Progenitor cell of endocrine pancreas (in vitro differentiated cells): ENCODE results near the gene ECHS1. TPM values are rescaled to one million over a fixed set of nuclear protein-coding genes. Genes with fewer than 3 reads are reported as not detected.

Experiments
- DNase-seq: peaks from one replicate; pipeline ENCODE4 v3.0.0; 2021; ENCODE audit warnings: low spot score; ENCODE audit not compliant: unreplicated experiment
- H3K27ac Mint-ChIP-seq: 2 replicates; pipeline ENCODE4 v1.8.0; 2021; ENCODE audit warnings: mild to moderate bottlenecking, moderate library complexity, mixed read lengths
- H3K27me3 Mint-ChIP-seq: 2 replicates; pipeline ENCODE4 v1.8.0; 2021; ENCODE audit warnings: mixed read lengths
- H3K36me3 Mint-ChIP-seq: 2 replicates; pipeline ENCODE4 v1.8.0; 2022; ENCODE audit warnings: mixed read lengths; ENCODE audit not compliant: insufficient read depth
- H3K4me1 Mint-ChIP-seq: 2 replicates; pipeline ENCODE4 v1.8.0; 2021; ENCODE audit warnings: low read depth, mixed read lengths
- H3K4me3 Mint-ChIP-seq: 2 replicates; pipeline ENCODE4 v1.8.0; 2021; ENCODE audit warnings: low read depth, mild to moderate bottlenecking, moderate library complexity, mixed read lengths
- H3K9me3 Mint-ChIP-seq: 2 replicates; pipeline ENCODE4 v1.8.0; 2021; ENCODE audit warnings: low read depth, mixed read lengths
- CTCF ChIP-seq: fragments of 200-600 bp; sonication (generic); IDR thresholded peaks from one replicate; pipeline ENCODE4 v1.5.0; 2021; ENCODE audit warnings: antibody characterized with exemption, mild to moderate bottlenecking; ENCODE audit not compliant: unreplicated experiment
- total RNA-seq: library from RNA; stranded (reverse); gene quantifications from 2 replicates; pipeline ENCODE4 v1.2.1, GENCODE V29; 2021

ECHS1 gene
- total RNA-seq, 1 donor from 2014 or later: 91.4 TPM

- TF ChIP-seq CTCF: no peak
- H3K9me3 Mint-ChIP-seq: no peaks in the 10 kb centered on the region
- peaks cover 4% of the 10 kb centered on the region for H3K27me3 Mint-ChIP-seq
- no peak overlapping the region for H3K27ac Mint-ChIP-seq
- no peaks in the 10 kb centered on the region for H3K36me3 Mint-ChIP-seq
- H3K4me1 Mint-ChIP-seq: no peaks in the 10 kb centered on the region
- no peak overlapping the region for H3K4me3 Mint-ChIP-seq
- DNase-seq: no peak
Measured at GRCh38 chr10:133351408-133352318, 21.5 kb downstream of the ECHS1 start.

- no peak for TF ChIP-seq CTCF
- H3K9me3 Mint-ChIP-seq: no peaks in the 10 kb centered on the region
- H3K4me1 Mint-ChIP-seq: no peaks in the 10 kb centered on the region
- no peak overlapping the region for H3K27ac Mint-ChIP-seq
- no peak for DNase-seq
- H3K27me3 Mint-ChIP-seq: peaks cover 4% of the 10 kb centered on the region
- H3K4me3 Mint-ChIP-seq: no peak overlapping the region
- H3K36me3 Mint-ChIP-seq: no peaks in the 10 kb centered on the region
Measured at GRCh38 chr10:133350950-133351329, 22.2 kb downstream of the ECHS1 start.

GRCh38 chr10:133350283-133350949 lies 22.7 kb downstream of the ECHS1 start:
- Mint-ChIP-seq H3K9me3 (peaks cover 2% of the 10 kb centered on the region), H3K4me3 (no peak overlapping the region), H3K36me3 (no peaks in the 10 kb centered on the region), H3K27ac (no peak overlapping the region), H3K27me3 (peaks cover 7% of the 10 kb centered on the region), H3K4me1 (no peaks in the 10 kb centered on the region)
- DNase-seq: no peak
- TF ChIP-seq CTCF: no peak

- Mint-ChIP-seq H3K27ac (no peak overlapping the region), H3K4me3 (no peak overlapping the region), H3K27me3 (peaks cover 15% of the 10 kb centered on the region), H3K4me1 (no peaks in the 10 kb centered on the region), H3K36me3 (no peaks in the 10 kb centered on the region), H3K9me3 (peaks cover 5% of the 10 kb centered on the region)
- DNase-seq: no peak
- no peak for TF ChIP-seq CTCF
Measured at GRCh38 chr10:133349577-133350011, 23.6 kb downstream of the ECHS1 start.

GRCh38 chr10:133349160-133349568 lies 24.0 kb downstream of the ECHS1 start:
- Mint-ChIP-seq H3K36me3 (no peaks in the 10 kb centered on the region), H3K27me3 (peaks cover 19% of the 10 kb centered on the region), H3K4me3 (no peak overlapping the region), H3K27ac (no peak overlapping the region), H3K9me3 (peaks cover 5% of the 10 kb centered on the region), H3K4me1 (no peaks in the 10 kb centered on the region)
- TF ChIP-seq CTCF: no peak
- no peak for DNase-seq
